A549 (cell line): ENCODE measurements around the gene ZNF692. TPM values are rescaled to one million over a fixed set of nuclear protein-coding genes. Genes with fewer than 3 reads are reported as not detected.

Experiments
- ATAC-seq, 2 experiments: fragments of 200-7000 bp in 1 of 2; fragments of >200 bp in 1 of 2; cut with Nextera tagmentation in 1 of 2; cut with Tn5 transposase in 1 of 2; 3 replicates each; pipeline versions ENCODE4 v1.8.0 to v1.9.1; 2018 to 2020; ENCODE audit warnings: mild to moderate bottlenecking in 1 of 2, moderate library complexity in 1 of 2
- CTCF ChIA-PET: fragments of 300-600 bp; sonication (Branson Sonifier 250); formaldehyde crosslinking; extraction: SDS; loops from one replicate; lab custom pipeline; 2021; ENCODE audit warnings: antibody characterized with exemption, inconsistent platforms; lab: Yijun Ruan, JAX
- POLR2A ChIA-PET: fragments of 350-600 bp; formaldehyde crosslinking; extraction: SDS; loops from one replicate; lab custom pipeline; 2021; ENCODE audit warnings: antibody characterized with exemption, inconsistent platforms; lab: Yijun Ruan, JAX
- DNase-seq, 2 experiments: peaks; one replicate each; pipeline versions ENCODE4 v3.0.0 to v3.0.0-alpha.2; 2011 to 2016; ENCODE audit warnings: low read depth in 1 of 2, low spot score in 1 of 2
- FAIRE-seq: peaks from 2 replicates; lab custom pipeline; 2011; peaks lifted over from hg19 to GRCh38; lab: Jason Lieb, UNC
- H3K27ac ChIP-seq, 2 experiments: fragments of >200 bp; sonication (Bioruptor Twin); formaldehyde crosslinking; 3 replicates each; pipeline ENCODE4 v1.5.1; 2016 to 2017
- H3K4me1 ChIP-seq: fragments of >200 bp; sonication (Bioruptor Twin); formaldehyde crosslinking; 3 replicates; pipeline ENCODE4 v1.6.1; 2016
- H3K4me2 ChIP-seq: fragments of >200 bp; sonication (Bioruptor Twin); formaldehyde crosslinking; 3 replicates; pipeline ENCODE4 v1.6.1; 2016
- H3K4me3 ChIP-seq: fragments of >200 bp; sonication (Bioruptor Twin); formaldehyde crosslinking; 3 replicates; pipeline ENCODE4 v1.5.1; 2016
- H3K9me3 ChIP-seq: fragments of >200 bp; sonication (Bioruptor Twin); formaldehyde crosslinking; 3 replicates; pipeline ENCODE4 v1.6.1; 2016
- BCL3 ChIP-seq: fragments of >200 bp; sonication (Bioruptor Twin); formaldehyde crosslinking; IDR thresholded peaks from 3 replicates; pipeline ENCODE4 v1.6.1; 2016
- CHD4 ChIP-seq: fragments of 200-600 bp; sonication (generic); IDR thresholded peaks from 2 replicates; pipeline ENCODE4 v1.6.1; 2016; ENCODE audit warnings: antibody characterized with exemption, mild to moderate bottlenecking, borderline replicate concordance
- E2F6 ChIP-seq: IDR thresholded peaks from 2 replicates; pipeline ENCODE4 v1.6.1; 2012; ENCODE audit warnings: low read depth, borderline replicate concordance
- FOSL2 ChIP-seq, 2 experiments: fragments of 450-650 bp in 1 of 2; fragments of >200 bp in 1 of 2; sonication (Bioruptor Twin) in 1 of 2; formaldehyde crosslinking; IDR thresholded peaks; 2 replicates each; pipeline versions ENCODE4 v1.5.0 to v1.6.1; 2016 to 2020; ENCODE audit warnings: mild to moderate bottlenecking in 1 of 2, moderate library complexity in 1 of 2
- HOXA7 ChIP-seq: fragments of 250-450 bp; sonication (Bioruptor Pico); IDR thresholded peaks from 2 replicates; pipeline ENCODE4 v1.5.0; 2020; ENCODE audit warnings: mild to moderate bottlenecking, moderate library complexity
- PHF8 ChIP-seq: fragments of 200-600 bp; sonication (generic); IDR thresholded peaks from 2 replicates; pipeline ENCODE4 v1.6.1; 2016; ENCODE audit warnings: low read depth, mild to moderate bottlenecking, antibody characterized with exemption, moderate library complexity, borderline replicate concordance
- POLR2A ChIP-seq: IDR thresholded peaks from 2 replicates; pipeline ENCODE4 v1.6.1; 2012; ENCODE audit warnings: mild to moderate bottlenecking, low read length
- RFX5 ChIP-seq: fragments of 450-650 bp; IDR thresholded peaks from 2 replicates; pipeline ENCODE4 v1.7.1; 2014; ENCODE audit warnings: antibody characterized with exemption, mild to moderate bottlenecking, moderate library complexity
- RNF2 ChIP-seq: fragments of 200-600 bp; sonication (generic); IDR thresholded peaks from 2 replicates; pipeline ENCODE4 v1.6.1; 2016; ENCODE audit warnings: low read depth, mild to moderate bottlenecking, antibody characterized with exemption, moderate library complexity, borderline replicate concordance
- SMC3 ChIP-seq: fragments of >200 bp; sonication (Bioruptor Twin); formaldehyde crosslinking; IDR thresholded peaks from 3 replicates; pipeline ENCODE4 v1.6.1; 2018; ENCODE audit warnings: inconsistent platforms
- ZFP36 ChIP-seq: fragments of 450-650 bp; IDR thresholded peaks from 2 replicates; pipeline ENCODE4 v1.6.1; 2014; ENCODE audit warnings: borderline replicate concordance; ENCODE audit not compliant: partially characterized antibody
- ZNF302 ChIP-seq: fragments of 250-450 bp; sonication (Bioruptor Pico); IDR thresholded peaks from 2 replicates; pipeline ENCODE4 v1.9.0; 2021; ENCODE audit warnings: inconsistent platforms, mild to moderate bottlenecking, moderate library complexity
- ZSCAN20 ChIP-seq: fragments of 250-450 bp; sonication (Bioruptor Pico); IDR thresholded peaks from 2 replicates; pipeline ENCODE4 v1.8.0; 2022; ENCODE audit warnings: mild to moderate bottlenecking, moderate library complexity
- whole genome bisulfite sequencing: methylation state at CpG from one replicate; pipeline ENCODE4 v1.1.6; 2017; ENCODE audit errors: missing lambda C conversion rate; 5-methylcytosine and 5-hydroxymethylcytosine counted together
- polyA plus RNA-seq, 4 experiments: library from polyadenylated mRNA; depleted of rRNA in 3 of 4; stranded (reverse); fragments of >200 nt; fragmentation: RNase III in 1 of 4; extraction: RNeasy Plus Mini Kit Qiagen cat#74134 plus additional on column Dnase treatment in 1 of 4; gene quantifications; 2 replicates in 3 of 4; 3 replicates in 1 of 4; pipeline ENCODE4 v1.2.3, GENCODE V29; 2011 to 2017
- TF ChIP-seq, protein P1 (sequence below): fragments of 200-600 bp; sonication (generic); IDR thresholded peaks from 2 replicates; pipeline ENCODE4 v1.6.1; 2016; ENCODE audit warnings: antibody characterized with exemption, mild to moderate bottlenecking, moderate library complexity
- TF ChIP-seq, protein P2 (sequence below): IDR thresholded peaks from 2 replicates; pipeline ENCODE4 v1.6.1; 2012

The ZNF692 gene
- polyA plus RNA-seq, 2 of the 4 experiments (the other 2 are of a cell fraction) = 19.8 to 46.8 TPM

DNA sequence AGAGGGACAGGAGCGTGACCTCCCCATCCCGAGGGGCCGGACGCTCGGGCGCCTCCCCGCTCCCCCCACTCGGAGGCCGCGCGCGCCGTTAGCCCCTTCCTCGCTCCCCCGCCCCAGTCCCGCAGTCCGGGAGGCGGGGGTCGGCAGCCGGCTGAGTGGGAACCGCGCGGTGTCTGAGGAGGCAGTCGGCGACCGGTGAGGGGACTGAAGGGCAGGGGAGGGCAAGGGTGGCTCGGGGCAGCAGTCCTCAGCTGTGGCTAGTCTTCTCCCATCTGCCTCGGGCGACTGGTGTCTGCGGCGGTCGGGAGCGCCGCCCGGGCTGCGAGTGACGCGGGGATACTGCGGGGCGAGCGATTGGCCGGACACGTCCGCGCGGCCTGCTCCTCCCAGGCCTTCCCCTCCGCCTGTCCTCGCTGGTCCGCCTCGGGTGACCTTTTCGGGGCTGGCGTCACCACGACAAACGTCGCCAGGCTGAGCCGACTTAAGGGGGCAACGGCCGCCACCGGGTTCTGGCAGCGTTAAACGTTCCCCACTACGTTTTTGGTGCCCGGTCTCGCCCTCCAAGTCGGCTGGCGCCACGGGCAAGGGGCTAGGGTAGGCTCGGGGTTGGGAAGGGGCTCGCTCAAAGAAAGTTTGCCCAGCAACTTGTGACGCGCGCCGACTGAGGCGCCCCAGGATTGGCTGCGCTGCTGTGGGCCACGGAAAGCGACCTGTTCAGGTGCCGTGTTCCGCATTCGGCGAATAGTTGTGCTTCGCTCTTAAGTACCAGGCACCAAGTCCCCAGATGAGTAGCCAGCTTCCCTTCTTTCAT lies 20.3 kb downstream of the ZNF692 start (continued):
- TF ChIP-seq E2F6 (no peak), ZFP36 (no peak), FOSL2 (IDR thresholded peaks at IDR 0.05) (no peak), FOSL2 (CRISPR knock-in tag; IDR thresholded peaks at IDR 0.05) (no peak), ZNF302 (no peak), ZSCAN20 (CRISPR knock-in tag) (no peak), HOXA7 (no peak), RNF2 (no peak), CHD4 (no peak)
- TF ChIP-seq, protein P1, sequence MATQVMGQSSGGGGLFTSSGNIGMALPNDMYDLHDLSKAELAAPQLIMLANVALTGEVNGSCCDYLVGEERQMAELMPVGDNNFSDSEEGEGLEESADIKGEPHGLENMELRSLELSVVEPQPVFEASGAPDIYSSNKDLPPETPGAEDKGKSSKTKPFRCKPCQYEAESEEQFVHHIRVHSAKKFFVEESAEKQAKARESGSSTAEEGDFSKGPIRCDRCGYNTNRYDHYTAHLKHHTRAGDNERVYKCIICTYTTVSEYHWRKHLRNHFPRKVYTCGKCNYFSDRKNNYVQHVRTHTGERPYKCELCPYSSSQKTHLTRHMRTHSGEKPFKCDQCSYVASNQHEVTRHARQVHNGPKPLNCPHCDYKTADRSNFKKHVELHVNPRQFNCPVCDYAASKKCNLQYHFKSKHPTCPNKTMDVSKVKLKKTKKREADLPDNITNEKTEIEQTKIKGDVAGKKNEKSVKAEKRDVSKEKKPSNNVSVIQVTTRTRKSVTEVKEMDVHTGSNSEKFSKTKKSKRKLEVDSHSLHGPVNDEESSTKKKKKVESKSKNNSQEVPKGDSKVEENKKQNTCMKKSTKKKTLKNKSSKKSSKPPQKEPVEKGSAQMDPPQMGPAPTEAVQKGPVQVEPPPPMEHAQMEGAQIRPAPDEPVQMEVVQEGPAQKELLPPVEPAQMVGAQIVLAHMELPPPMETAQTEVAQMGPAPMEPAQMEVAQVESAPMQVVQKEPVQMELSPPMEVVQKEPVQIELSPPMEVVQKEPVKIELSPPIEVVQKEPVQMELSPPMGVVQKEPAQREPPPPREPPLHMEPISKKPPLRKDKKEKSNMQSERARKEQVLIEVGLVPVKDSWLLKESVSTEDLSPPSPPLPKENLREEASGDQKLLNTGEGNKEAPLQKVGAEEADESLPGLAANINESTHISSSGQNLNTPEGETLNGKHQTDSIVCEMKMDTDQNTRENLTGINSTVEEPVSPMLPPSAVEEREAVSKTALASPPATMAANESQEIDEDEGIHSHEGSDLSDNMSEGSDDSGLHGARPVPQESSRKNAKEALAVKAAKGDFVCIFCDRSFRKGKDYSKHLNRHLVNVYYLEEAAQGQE = peak; percentile 36; the same call in 1 of the 2 replicates
- TF ChIP-seq, protein P2, sequence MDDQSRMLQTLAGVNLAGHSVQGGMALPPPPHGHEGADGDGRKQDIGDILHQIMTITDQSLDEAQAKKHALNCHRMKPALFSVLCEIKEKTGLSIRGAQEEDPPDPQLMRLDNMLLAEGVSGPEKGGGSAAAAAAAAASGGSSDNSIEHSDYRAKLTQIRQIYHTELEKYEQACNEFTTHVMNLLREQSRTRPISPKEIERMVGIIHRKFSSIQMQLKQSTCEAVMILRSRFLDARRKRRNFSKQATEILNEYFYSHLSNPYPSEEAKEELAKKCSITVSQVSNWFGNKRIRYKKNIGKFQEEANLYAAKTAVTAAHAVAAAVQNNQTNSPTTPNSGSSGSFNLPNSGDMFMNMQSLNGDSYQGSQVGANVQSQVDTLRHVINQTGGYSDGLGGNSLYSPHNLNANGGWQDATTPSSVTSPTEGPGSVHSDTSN = 0 out of 2 replicates have a peak, but pooled peaks have one; percentile 45

DNA sequence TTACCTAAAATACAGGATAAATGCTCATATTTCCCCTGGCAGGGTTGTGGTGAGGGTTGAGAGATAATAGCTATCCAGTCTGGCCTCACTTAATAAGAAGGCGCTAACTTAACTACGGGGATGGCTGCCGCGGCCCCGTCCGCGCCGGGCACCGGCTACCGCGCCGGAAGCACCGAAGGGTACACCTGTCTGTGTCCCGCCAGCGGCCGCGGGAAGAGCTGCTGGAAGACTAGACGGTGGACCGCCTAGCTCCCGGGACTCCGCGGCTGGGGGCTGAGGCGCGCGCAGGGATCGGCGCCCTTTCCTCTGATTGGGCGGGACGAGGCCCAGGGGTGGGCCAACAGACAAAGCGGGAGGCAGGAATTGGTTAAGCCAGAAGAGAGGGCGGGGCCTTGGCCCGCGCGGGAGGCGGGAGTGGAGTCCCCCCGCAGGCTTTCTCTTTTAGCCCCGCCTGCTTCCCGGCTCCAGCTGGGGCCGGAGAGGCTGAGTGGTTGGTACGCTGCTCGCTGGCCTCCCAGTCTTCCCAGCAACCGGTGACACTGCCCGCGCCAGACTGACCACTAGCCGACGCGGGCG lies 21.0 kb downstream of the ZNF692 start, which contains the start of gene ZNF672:
Gene ZNF672 (plus strand): TSS at position 444 of the 576 bp plus-strand sequence. CDS start 9,051 bp downstream, outside the sequence.
- Histone ChIP-seq H3K27ac (peak within 1 kb of the TSS; percentile 94 to 95), H3K9me3 (no peaks in the 10 kb centered on the region), H3K4me3 (peak within 1 kb of the TSS; percentile 88), H3K4me2 (peak within 1 kb of the TSS; percentile 77), H3K4me1 (peaks cover 10% of the 10 kb centered on the region; the same call in 2 of the 3 replicates)
- WGBS = 1% methylated on average over 18 of the region's 48 CpGs
- FAIRE-seq (no peak), DNase-seq (peak; percentile 90 to 97), ATAC-seq (peak; percentile 90 to 95)
- ChIA-PET CTCF (interaction anchor here (1.0 to 6.7 kb wide), 5 partner anchors 10 to 35 kb away, joined by 4 to 48 read pairs (median 6); partner anchors contain the start of genes SH3BP5L and ZNF692), POLR2A (interaction anchor here (0.6 to 3.5 kb wide), 10 partner anchors 9 to 89 kb away, joined by 3 to 60 read pairs (median 6); partner anchors contain the start of genes PGBD2, SH3BP5L and ZNF692)
- TF ChIP-seq SMC3 (0 out of 3 replicates have a peak, but pooled peaks have one; percentile 10), RFX5 (peak; percentile 99), ZFP36 (no peak), POLR2A (peak; percentile 87), E2F6 (peak; percentile 55), PHF8 (peak; percentile 79), BCL3 (peak; percentile 55; the same call in 1 of the 3 replicates), CHD4 (no peak)
